SKM-1 treated with dmso at 0.1 percent for 144 hours (cell line): ENCODE measurements around the gene DENND2A.
"Not testable (repeated sequence)": the region's sequence is repeated elsewhere in the genome, so short reads cannot be mapped to it uniquely, and the experiment has no call there.

Experiments used
- DNase-seq: peaks from one replicate; lab custom pipeline; 2025; ENCODE audit not compliant: unreplicated experiment; lab: John Stamatoyannopoulos, UW

DENND2A gene

DNA sequence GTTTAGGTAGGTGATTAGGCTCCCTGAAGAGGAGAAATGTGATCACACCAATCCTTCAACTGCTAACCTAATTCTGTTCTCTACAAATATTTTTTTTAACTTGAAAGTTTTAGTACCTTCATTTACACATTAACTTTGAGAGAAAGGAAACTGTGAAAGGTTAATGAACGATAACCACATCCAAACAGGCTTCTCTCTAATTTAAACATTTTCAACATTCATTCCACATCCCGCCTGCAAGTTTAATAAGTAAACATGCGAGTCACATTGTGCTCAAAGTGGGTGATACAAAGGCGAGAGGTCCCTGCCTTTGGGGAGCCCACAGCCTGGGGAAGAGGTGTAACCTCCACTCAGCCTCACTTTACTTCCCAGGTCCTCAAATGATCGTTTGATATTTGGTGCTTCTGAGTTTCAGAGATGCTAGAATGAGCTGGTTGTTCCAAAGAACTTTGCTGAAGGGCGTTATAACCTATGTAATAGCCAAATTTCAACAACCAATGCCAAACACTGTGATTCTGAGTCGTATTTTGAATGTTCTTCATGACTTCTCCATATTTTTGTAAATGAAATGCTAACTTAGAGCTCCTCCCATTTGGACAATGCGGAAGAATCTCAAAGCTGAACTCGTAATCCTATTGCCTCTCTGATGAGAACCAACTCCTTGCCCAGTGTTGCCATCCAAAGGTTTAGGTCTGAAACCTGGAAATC lies 47.5 kb downstream of the DENND2A start:
- DNase-seq = no peak

DNA sequence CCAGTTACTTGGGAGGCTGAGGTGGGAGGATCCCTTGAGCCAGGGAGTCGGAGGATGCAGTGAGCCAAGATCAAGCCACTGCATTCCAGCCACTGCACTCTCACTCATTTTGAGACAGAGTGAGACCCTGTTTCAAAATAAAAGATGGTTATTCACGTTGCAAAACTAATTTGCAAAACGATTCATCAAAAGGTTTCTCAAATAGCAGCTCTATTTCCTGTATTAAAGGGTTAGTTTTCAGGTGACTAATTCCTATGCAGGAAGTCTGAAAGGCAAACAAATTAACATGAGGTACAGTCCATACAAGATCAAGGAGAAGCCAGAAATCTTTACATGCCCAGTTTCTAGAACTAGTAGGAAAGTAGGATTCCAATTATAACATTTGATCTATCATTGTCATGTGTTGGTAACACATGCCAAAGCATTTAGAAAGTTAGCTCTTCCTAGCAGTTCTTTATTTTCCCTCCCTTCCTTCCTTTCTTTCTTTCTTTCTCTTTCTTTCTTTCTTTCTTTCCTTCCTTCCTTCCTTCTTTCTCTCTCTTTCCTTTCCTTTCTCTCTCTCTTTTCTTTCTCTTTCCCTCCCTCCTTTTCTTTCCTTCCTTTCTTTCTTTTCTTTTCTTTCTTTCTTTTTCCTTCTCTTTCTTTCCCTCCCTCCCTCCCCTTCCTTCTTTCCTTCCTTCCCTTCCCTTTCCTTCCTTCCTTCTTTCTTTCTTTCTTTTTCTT lies 49.3 kb downstream of the DENND2A start:
- DNase-seq = no peak

DNA sequence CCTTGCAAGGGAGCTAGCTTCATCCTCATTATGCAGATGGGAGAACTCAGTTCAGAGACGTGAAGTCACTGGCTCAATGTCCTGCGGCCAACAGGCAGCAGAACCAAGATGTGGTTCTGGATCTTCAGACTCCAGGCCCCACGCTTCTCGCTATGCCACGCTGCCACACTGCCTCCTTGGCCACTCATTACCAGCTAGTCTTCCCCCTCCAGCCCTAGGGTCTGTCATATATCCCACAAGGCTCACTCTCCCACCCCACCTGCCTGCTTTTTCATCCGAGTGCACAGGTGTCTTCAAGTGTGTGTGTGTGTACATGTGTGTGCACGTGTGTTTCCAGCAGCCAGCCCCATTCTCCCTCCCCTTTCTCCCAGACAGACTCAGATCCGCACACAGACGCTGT lies 53.4 kb downstream of the DENND2A start:
- DNase-seq = no peak

DNA sequence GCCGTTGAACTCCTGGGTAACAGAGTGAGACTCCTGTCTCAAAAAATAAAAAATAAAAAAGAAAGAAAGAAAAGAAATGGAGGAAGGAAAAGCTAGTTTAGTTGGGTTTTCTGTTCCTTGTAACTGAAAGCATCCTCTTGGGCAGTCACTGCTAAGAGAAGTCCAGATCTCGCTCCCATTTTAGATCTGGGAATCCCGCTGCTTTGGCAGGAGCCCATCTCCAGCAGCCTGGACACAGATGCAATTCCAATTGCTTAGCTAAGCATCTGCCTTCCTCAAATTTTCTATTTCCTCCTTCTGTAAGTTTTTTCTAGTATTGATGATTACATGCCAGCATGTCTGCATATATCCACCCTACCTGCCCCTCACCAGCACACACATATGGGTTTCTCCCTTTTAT lies 54.1 kb downstream of the DENND2A start:
- no peak for DNase-seq

DNA sequence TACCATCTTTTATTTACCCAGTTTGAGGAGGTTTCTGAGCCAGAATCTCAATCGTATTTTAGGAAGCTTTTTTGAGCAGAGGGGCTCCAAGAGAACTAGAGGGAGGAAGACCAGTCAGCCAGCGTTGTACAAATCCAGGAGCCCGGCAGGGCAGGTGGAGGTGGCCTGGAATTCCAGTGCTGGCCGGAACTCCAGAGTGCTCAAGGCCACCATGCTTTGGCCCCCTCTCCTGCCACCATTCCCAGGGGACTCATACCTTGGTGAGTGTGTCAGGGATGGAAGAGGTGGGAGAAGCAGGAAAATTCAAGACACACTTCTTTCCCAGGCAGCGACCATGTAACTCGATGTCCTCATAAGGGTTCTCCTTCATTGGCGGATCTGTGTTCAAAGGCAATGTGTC lies 55.3 kb downstream of the DENND2A start:
- no peak for DNase-seq

DNA sequence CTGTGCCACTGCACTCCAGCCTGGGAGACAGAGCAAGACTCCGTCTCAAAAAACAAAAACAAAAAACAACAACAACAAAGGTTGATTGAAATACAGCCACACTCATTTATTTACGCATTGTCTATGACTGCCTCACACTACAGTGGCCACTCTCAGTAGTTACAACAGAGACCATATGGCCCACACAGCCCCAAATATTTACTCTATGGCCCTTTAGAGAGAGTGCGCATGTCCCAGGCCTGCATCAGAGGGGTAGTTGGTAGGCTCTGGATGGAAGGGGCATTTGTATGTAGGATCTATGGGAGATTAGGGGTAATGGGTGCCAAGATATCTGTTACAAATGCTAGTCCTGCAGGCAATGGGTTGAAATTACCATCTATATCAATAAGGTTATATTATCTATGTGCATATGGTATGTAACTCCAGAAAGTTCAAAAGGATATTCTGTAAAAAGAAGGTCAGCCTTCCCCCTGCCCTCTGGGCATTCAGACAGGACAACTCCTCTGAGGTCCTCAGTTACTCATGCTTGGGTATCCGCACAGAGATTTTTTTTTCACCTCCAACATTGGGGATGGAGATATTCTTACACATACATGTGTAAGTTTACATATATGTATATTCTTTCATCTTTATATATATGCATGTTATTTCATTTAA lies 56.3 kb downstream of the DENND2A start:
- DNase-seq = no peak

DNA sequence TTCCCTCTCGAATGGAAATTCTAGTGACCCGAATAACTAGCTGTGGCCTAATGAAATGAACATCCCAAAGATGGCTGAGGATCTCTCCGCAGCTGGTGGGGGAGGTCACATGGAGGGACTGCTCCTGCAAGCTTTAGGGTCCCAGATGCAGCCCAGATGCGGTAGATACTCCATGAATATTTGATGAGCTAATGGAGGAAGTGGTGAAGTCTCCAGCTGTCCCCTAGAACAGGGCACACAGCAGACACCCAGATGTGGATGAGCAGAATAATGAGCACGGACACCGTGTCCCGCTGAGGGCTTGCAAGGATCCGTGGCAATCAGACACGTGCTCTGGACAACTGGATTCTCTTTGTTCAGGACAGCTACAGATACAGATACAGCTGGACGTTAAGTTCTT lies 59.2 kb downstream of the DENND2A start:
- DNase-seq = no peak

DNA sequence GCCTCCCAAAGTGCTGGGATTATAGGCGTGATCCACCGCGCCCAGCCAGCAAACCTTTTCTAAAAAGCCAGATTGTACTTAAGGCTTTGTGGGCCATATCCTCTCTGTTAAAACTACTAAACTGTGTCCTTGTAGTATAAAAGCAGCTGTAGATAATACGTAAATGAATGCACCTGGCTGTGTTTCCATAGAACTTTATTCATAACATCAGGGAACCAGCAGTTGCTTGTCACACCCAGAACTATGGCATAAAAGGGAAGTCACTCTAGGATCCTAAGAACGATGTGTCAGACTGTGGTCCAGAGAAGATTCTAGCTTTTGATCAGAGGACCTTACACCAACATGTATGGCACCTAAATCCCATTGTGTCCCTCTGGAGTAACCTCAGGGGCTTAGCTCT lies 63.0 kb downstream of the DENND2A start:
- no peak for DNase-seq

DNA sequence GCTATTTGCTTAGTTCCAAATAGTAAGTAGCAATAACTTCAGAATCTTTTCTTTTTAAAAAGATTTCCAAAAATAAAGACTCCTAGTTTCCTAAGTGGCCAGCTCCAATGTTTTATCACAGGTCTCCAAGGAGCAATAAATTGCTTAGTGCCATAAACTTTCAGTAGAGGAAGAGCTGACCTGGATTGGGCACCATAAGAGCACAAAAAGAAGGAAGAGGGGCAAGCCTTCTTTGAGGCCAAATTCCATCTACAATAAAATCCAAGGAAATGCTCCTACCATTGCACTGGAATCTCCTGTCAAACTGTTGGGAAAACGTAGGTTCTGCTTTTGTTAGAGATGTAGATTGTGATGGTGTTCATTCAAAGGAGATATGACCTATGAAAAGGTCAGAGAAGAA lies 64.0 kb downstream of the DENND2A start:
- no peak for DNase-seq

DNA sequence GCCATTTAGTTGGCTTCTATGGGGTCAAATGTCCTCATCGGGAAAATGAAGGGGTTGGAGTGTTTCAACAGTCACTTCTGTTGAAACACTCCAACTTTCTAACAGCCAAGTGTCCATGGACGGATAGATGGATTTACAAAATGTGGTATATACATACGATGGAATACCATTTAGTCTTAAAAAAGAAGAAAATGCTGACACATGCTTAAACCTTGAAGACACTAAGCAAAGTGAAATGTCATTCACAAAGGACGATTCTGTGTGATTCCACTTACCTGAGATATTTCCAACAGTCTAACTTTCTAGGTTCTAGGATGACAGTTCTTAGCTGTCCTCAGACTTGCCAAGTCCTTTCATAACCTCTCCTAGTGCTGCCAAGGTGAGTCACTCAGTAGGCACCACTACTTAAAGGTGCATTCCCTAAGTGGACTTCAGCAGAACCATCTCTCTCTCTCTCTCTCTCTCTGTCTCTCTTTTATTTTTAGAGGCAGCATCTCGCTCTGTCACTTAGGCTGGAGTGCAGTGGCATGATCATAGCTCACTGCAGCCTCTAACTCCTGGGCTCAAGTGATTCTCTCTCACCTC lies 69.0 kb downstream of the DENND2A start:
- no peak for DNase-seq

DNA sequence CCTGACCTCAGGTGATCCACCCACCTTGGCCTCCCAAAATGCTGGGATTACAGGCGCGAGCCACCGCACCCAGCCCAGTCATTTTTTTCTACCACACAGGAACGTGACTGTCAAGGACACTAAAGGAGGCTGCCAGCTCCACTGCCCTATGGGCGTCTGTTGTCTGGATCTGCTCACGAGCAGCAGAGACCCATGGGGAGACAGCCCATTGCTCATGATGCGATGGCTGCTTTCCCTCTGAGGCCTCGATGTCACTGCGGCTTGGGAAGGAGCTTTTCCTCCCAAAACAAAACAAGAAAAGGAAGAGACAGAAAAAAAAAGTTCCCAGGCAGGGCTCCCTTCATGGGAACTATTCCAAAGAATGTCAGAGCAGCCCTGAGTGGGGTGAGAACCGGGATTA lies 70.5 kb downstream of the DENND2A start:
- DNase-seq = no peak

DNA sequence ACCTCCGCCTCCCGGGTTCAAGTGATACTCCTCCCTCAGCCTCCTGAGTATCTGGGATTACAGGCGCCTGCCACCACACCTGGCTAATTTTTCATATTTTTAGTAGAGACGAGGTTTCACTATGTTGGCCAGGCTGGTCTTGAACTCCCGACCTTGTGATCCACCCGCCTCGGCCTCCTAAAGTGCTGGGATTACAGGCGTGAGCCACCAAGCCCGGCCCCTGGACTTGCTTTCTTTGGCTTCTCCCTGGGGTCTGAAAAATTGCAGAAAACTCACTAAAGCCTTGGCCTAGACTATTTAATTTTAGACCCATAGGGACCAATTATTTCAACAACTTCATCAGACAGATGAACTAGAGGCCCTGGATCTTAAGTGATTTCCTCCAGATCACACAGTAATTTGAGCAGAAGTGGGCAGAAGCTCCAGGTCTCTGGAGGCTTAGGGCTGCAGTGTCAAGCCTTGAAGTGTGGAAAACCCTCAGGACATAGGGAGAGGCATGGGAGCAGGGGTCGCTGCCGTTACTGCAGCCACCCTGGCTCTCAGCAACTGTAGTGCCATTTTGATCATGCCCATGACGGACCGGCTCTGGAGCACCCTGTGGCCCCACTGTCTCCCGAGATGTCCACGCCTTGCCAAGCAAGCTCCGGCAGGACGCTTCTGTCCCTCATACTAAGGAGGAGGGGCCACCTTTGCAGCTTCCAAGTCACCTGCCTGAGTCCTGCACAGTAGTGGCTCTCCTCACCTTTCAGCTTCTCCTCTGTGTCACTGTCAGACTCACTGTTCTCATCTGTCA lies 72.4 kb downstream of the DENND2A start:
- DNase-seq = no peak

DNA sequence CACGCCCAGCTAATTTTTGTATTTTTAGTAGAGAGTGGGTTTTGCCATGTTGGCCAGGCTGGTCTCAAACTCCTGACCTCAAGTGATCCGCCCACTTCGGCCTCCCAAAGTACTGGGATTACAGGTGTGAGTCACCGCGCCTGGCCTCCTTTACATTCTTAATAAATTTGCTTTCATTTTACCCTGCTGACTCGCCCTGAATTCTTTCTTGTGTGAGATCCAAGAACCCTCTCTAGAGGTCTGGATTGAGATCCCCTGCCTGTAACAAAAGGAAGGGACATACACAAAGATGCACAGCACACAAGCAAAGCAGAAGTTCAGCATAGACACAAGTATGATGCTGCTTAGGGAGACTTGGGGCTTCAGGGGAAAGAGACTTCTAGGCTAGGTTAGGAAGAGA lies 74.4 kb downstream of the DENND2A start:
- DNase-seq = not testable (repeated sequence)

DNA sequence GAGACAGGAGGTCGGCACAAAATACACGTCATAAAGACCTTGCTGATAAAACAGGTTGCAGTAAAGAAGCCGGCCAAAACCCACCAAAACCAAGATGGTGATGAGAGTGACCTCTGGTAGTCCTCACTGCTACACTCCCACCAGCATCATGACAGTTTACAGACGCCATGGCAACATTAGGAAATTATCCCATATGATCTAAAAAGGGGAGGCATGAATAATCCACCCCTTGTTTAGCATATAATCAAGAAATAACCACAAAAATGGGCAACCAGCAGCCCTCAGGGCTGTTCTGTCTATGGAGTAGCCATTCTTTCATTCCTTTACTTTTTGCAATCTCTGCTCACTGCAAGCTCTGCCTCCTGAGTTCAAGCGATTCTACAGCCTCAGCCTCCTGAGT lies 74.9 kb downstream of the DENND2A start:
- DNase-seq = not testable (repeated sequence)

DNA sequence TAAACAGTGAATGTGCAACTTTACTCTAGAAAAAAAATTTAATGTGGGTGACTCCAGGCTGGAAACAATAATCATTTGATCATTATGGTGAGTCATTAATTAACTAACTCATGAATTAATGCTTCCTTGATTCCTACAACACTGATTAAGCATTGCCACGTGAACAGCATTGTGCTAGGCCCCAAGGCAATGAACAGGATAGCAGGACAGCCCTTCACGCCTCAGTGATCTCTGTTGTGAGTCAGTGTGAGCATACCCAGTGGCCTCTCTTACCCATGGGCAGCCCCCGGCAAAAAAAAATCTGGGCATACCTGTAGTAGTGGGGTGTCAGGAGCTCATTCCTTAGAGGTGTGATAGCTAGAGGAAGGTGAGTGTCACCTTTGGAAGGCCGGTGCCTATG lies 76.0 kb downstream of the DENND2A start:
- no peak for DNase-seq

DNA sequence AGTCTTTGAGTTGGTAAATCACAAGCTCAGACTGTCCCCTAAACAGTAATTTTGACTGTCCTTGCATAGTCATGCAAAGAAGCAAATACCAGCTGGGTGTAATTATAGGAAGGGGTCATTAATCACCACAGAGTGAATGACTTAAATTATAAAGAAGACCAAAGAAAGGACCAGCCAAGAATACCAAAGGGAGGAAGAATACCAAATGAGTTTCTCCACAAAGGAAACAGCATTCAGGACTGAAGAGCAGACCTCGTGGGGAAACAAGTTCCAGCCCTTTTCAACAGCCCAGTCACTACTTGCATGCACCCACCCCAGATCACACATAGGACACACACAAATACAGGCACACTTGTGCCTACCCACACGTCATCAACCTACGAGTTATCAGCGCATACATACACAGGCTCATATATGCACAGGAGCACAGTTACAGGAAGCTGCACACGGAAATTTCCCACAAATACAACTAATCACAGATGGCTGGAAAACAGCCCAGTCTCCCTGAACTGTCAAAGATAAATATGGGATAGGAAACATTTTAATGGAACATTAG lies 77.6 kb downstream of the DENND2A start:
- no peak for DNase-seq

DNA sequence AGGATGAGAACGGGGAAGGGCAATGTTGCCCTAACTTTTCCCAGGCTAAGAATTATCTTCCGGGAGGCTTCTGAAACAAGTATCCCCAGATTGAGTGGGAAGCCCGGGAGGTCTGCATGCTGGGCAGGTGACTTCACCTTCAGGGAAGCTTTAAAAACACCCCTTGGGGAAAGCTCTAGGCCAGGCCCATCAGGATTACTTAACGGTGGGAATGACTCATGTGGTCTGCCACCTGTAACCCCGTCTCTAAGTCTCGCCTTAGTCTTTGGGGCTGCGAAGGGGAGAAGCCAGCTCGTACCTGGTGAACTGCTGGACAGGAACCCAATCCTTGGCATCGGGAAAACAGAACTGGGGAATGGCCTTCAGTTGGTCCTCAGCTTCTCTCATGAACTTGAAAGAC lies 81.2 kb downstream of the DENND2A start:
- DNase-seq = no peak

DNA sequence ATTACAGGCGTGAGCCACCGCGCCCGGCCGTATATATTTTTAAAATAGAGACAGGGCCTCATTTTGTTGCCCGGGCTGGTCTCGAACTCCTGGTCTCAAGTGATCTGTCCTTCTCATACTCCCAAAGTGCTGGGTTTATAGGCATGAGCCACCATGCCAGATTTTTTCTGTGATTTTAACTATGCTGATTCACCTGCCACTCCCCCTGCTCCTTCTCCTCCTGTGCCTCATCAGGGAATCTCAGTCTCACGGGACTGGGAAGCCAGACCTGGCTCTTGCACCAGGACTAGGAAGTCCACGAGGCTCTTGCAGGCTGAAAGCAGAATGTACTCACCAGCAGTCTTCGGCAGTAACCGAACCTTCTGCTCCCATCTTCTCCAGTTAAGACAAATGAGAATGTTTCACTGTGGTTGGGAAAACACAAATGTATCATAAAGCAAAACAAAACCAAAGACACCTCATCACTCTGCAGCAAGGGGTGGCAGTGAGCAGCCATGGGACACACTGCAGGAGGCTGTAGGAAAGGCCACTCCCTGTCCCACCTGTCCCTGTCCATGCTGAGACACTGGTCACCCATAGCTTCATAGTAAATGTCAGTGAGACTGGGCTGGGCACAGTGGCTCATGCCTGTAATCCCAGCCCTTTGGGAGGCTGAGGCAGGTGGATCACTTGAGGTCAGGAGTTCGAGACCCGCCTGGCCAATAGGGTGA lies 82.6 kb downstream of the DENND2A start:
- DNase-seq = no peak

DNA sequence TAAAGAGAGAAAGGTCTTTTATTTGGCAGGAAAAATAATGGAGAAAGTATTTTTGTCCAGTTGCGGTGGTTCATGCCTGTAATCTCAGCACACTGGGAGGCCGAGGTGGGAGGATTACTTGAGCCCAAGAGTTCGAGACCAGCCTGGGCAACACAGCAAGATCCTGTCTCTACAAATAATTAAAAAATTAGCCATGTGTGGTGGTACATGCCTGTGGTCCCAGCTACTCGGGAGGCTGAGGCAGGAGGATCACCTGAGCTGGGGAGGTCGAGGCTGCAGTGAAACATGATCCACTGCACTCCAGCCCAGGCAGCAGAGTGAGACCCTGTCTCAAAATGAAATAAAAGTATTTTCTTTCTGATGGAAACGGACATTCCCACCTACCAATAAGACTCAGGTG lies 83.5 kb downstream of the DENND2A start:
- DNase-seq = no peak

DNA sequence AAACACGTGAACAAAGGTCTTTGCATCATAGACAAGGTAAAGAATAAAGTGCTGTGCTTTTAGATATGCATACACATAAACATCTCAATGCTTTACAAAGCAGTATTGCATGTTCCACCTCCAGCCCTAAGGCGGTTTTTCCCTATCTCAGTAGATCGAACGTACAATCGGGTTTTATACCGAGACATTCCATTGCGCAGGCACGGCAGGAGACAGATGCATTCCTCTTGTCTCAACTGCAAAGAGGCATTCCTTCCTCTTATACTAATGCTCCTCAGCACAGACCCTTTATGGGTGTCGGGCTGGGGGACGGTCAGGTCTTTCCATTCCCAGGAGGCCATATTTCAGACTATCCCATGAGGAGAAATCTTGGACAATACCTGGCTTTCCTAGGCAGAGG lies 87.4 kb downstream of the DENND2A start:
- DNase-seq = not testable (repeated sequence)
